Fibroblast of mammary gland (primary cell): ENCODE results near the gene COQ8B.
A peak's percentile ranks its signal among the peaks of the same experiment; 100 is the strongest.

Source experiments
- DNase-seq: peaks from one replicate; pipeline ENCODE4 v3.0.0-alpha.2; 2010; ENCODE audit warnings: low read depth
- H3K4me3 ChIP-seq: 2 replicates; pipeline ENCODE4 v1.5.1; 2011; ENCODE audit warnings: low read depth, mild to moderate bottlenecking, low read length, moderate library complexity; ENCODE audit not compliant: control insufficient read depth
- TF ChIP-seq, protein P1 (sequence below): conservative IDR thresholded peaks from 2 replicates; pipeline ENCODE4 v1.5.1; 2011; ENCODE audit warnings: low read depth, low read length, inconsistent platforms; ENCODE audit not compliant: control insufficient read depth, insufficient read depth

The COQ8B gene

GRCh38 chr19:40705950-40706619 lies 10.6 kb downstream of the COQ8B start:
- DNase-seq = no peak
- TF ChIP-seq, protein P1, sequence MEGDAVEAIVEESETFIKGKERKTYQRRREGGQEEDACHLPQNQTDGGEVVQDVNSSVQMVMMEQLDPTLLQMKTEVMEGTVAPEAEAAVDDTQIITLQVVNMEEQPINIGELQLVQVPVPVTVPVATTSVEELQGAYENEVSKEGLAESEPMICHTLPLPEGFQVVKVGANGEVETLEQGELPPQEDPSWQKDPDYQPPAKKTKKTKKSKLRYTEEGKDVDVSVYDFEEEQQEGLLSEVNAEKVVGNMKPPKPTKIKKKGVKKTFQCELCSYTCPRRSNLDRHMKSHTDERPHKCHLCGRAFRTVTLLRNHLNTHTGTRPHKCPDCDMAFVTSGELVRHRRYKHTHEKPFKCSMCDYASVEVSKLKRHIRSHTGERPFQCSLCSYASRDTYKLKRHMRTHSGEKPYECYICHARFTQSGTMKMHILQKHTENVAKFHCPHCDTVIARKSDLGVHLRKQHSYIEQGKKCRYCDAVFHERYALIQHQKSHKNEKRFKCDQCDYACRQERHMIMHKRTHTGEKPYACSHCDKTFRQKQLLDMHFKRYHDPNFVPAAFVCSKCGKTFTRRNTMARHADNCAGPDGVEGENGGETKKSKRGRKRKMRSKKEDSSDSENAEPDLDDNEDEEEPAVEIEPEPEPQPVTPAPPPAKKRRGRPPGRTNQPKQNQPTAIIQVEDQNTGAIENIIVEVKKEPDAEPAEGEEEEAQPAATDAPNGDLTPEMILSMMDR = no peak
- no peak overlapping the region for H3K4me3 ChIP-seq

- no peak overlapping the region for H3K4me3 ChIP-seq
- TF ChIP-seq, protein P1 = no peak
- DNase-seq = peak; percentile 93
These were observed 11.4 kb downstream of the COQ8B start for GRCh38 chr19:40705362-40705651.

DNA sequence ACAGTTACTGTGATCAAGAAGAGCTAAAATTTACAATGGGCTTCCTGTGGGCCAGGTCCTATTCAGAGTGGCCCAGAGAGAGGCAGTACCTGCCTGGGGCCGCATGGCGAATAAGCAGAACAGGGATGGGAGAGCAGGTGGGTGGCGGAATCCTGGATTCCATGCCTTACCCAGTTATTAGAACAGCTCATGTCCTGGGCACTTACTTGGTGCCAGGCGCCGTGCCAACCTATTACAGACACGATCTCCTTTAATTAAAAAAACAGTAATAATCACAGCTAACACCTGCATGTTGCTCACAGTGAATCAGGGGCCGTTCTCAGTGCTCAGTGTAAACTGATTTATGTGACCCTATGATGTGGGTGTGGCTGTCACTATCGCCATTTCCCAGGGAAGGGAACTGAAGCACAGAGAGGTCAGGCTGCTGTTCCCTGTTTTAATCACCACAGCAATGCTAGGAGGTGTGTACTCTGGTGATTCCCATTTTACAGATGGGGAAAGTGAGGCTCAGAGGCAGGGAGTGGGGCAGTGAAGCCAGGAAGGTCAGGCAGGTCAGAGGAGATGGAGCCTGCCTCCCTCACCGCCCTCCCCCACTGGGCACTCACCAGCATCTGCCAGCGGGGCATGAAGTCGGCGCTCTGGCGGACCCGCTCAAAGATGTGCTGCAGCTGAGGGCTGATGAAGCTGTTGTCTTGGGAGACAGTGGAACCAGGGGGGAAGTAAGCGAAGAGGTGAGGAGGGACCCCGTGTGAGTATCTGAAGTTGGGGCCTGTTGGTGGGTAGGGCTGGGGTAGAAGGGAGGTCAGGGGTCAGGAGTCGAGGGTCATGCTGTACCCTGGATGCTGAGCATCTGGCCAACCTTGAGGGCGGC lies 12.0 kb downstream of the COQ8B start:
- no peak for DNase-seq
- TF ChIP-seq, protein P1 = no peak

GRCh38 chr19:40703029-40703755 lies 13.5 kb downstream of the COQ8B start:
- DNase-seq = no peak
- TF ChIP-seq, protein P1 = no peak
- H3K4me3 ChIP-seq = no peak overlapping the region

More for the DNA sequence above, 12.0 kb downstream of the COQ8B start:
- no peak overlapping the region for H3K4me3 ChIP-seq

GRCh38 chr19:40702337-40703012 lies 14.2 kb downstream of the COQ8B start:
- TF ChIP-seq, protein P1 = peak; percentile 19
- no peak for DNase-seq
- no peak overlapping the region for H3K4me3 ChIP-seq

- no peak for DNase-seq
- no peak overlapping the region for H3K4me3 ChIP-seq
- TF ChIP-seq, protein P1 = no peak
These were observed 14.9 kb downstream of the COQ8B start for GRCh38 chr19:40701758-40702157.
